ENCODE measurements around the gene TSHZ3.

DNA sequence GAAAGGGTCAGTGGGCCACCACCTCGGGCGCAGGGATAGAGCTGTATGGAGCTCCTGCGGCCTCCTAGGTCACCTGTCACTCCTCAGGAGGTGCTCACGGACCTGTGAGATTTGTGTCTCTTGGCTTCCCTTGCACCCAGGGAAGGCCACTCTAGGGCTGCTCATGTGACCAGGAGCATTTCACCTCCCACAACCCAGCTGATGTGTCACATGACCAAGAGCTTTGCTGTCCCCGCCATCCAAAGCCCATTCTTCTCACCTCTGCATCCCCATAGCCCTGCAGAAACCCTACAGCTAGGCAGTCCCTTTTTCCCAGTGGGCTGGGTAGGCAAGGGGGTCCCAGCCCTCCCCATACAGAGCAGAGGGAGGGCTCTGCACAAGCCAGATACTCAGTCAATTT, 51.2 kb downstream of the TSHZ3 start:
- TF ChIP-seq, protein P1, sequence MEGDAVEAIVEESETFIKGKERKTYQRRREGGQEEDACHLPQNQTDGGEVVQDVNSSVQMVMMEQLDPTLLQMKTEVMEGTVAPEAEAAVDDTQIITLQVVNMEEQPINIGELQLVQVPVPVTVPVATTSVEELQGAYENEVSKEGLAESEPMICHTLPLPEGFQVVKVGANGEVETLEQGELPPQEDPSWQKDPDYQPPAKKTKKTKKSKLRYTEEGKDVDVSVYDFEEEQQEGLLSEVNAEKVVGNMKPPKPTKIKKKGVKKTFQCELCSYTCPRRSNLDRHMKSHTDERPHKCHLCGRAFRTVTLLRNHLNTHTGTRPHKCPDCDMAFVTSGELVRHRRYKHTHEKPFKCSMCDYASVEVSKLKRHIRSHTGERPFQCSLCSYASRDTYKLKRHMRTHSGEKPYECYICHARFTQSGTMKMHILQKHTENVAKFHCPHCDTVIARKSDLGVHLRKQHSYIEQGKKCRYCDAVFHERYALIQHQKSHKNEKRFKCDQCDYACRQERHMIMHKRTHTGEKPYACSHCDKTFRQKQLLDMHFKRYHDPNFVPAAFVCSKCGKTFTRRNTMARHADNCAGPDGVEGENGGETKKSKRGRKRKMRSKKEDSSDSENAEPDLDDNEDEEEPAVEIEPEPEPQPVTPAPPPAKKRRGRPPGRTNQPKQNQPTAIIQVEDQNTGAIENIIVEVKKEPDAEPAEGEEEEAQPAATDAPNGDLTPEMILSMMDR (IDR thresholded peaks at IDR 0.05): no peak
- no peak for TF ChIP-seq ZFX (IDR thresholded peaks at IDR 0.05; ENCODE audit: borderline replicate concordance)

Data from 22Rv1 (cell line).